ENCODE measurements around the gene PDHX.

- no peak for TF ChIP-seq CTCF (IDR thresholded peaks at IDR 0.05; ENCODE audit: low read depth, low read length, missing input control)
- no peak for TF ChIP-seq YY1 (IDR thresholded peaks at IDR 0.05)
- TF ChIP-seq GABPA (IDR thresholded peaks at IDR 0.05 in 1 of 2, conservative IDR thresholded peaks at IDR 0.05 in 1 of 2) = no peak
- TF ChIP-seq JUND (IDR thresholded peaks at IDR 0.05) = no peak
- TF ChIP-seq ZBTB33 (IDR thresholded peaks at IDR 0.05) = no peak
- no peak for TF ChIP-seq MAX (IDR thresholded peaks at IDR 0.05)
- TF ChIP-seq RAD21 (IDR thresholded peaks at IDR 0.05) = no peak
- TF ChIP-seq ATF3 (IDR thresholded peaks at IDR 0.05) = no peak
- TF ChIP-seq TAF1 (conservative IDR thresholded peaks at IDR 0.05) = no peak
- no peak for TF ChIP-seq REST (IDR thresholded peaks at IDR 0.05)
Observed at GRCh38 chr11:34938611-34939010, 22.2 kb downstream of the PDHX start.
